ENCODE data around the gene CENPK. TPM values are rescaled to one million over a fixed set of nuclear protein-coding genes. Genes with fewer than 3 reads are reported as not detected.

The CENPK gene
- total and polyA plus RNA-seq, 9 of the 15 experiments (the other 6 are each of a cell fraction or from before 2014, with no cell fraction given): 30.8 to 134 (median 69.0) TPM

- no TSS peak for BruUV-seq (replicated peaks)
- H2AFZ ChIP-seq (ENCODE audit: low read depth, low read length): peak overlapping the region; percentile 100
- peak overlapping the region; percentile 93 to 96; a peak in 3 of 4 replicates for H3K9ac ChIP-seq (ENCODE audit: insufficient read depth in 1 of 2, low read depth in 2 of 2, low read length in 2 of 2)
- intact Hi-C loops (cut with micrococcal nuclease) (loop anchor here (5.0 kb wide), 2 partner anchors 81 to 159 kb away; partner anchors contain the start of genes ADAMTS6, NLN and SGTB), in situ Hi-C loops (cut with MboI) (no loop called here)
- no peaks in the 10 kb centered on the region for H3K9me3 ChIP-seq (replicated peaks; ENCODE audit: control insufficient read depth, insufficient read depth, low read depth, low read length)
- peak in 1 of 4 experiments; percentile 25 for DNase-seq (ENCODE audit: extremely low read depth in 1 of 4, low spot score in 3 of 4)
- peak overlapping the region; percentile 78 for H3K4me3 ChIP-seq
- peaks cover 69% of the 10 kb centered on the region for H3K79me2 ChIP-seq (ENCODE audit: control insufficient read depth, insufficient read depth, low read length)
- ChIA-PET CTCF (ENCODE audit: low intra/inter-chr PET ratio) (no interaction called here), POLR2A (interaction anchor here (0.7 to 3.2 kb wide), 15 partner anchors 12 to 530 kb away, joined by 3 to 15 read pairs (median 3); partner anchors contain the start of gene TRIM23)
- no peak for ATAC-seq
- no peak for FAIRE-seq
- TF ChIP-seq MEIS2 (IDR thresholded peaks at IDR 0.05; ENCODE audit: partially characterized antibody) (peak; percentile 44), RAD51 (IDR thresholded peaks at IDR 0.05; ENCODE audit: borderline replicate concordance, low read depth) (no peak), ZNF197 (CRISPR knock-in tag; IDR thresholded peaks at IDR 0.05; ENCODE audit: low read depth) (peak; percentile 7; the same call in 1 of the 2 replicates), ATF3 (IDR thresholded peaks at IDR 0.05) (peak; percentile 66), ATF3 (CRISPR knock-in tag; conservative IDR thresholded peaks at IDR 0.05) (no peak), ZFP91 (CRISPR knock-in tag; IDR thresholded peaks at IDR 0.05) (peak; percentile 67; the same call in 1 of the 2 replicates), TAF15 (IDR thresholded peaks at IDR 0.05; ENCODE audit: low read depth, low read length) (no peak)
- no peaks in the 10 kb centered on the region for H4K20me1 ChIP-seq (replicated peaks; ENCODE audit: control insufficient read depth, insufficient read depth, low read length)
- H3K27me3 ChIP-seq (ENCODE audit: control insufficient read depth in 2 of 2, insufficient read depth in 2 of 2, low read length in 2 of 2): no peaks in the 10 kb centered on the region
- peak overlapping the region; percentile 96 for H3K27ac ChIP-seq (ENCODE audit: extremely low read depth, low read depth, low read length)
- WGBS (ENCODE audit: insufficient coverage, low coverage, missing lambda C conversion rate): under 1% methylated on average over 11 of the region's 11 CpGs
- H3K36me3 ChIP-seq (ENCODE audit: control insufficient read depth, insufficient read depth, low read length): peaks cover 41% of the 10 kb centered on the region; the same call in 2 of the 3 replicates
- no peaks in the 10 kb centered on the region; a peak in 1 of 5 replicates for H3K4me1 ChIP-seq (replicated peaks in 1 of 2; ENCODE audit: control insufficient read depth in 2 of 2, insufficient read depth in 2 of 2, low read length in 2 of 2)
- no peaks in the 10 kb centered on the region for H3K9me1 ChIP-seq (ENCODE audit: control insufficient read depth, insufficient read depth, low read length)
- peak overlapping the region; percentile 96 for H3K4me2 ChIP-seq (ENCODE audit: insufficient read depth, low read length)
Observed at GRCh38 chr5:65563777-65564176, 809 bp upstream of the CENPK start.

Data from K562 (cell line).